Jurkat, Clone E6-1 (cell line): ENCODE data around the gene ICE1.
"Not testable (repeated sequence)": the region's sequence is repeated elsewhere in the genome, so short reads cannot be mapped to it uniquely, and the experiment has no call there.

Experiments used
- DNase-seq: peaks from one replicate; pipeline ENCODE4 v3.0.0-alpha.2; 2011; ENCODE audit warnings: low read depth, low spot score
- H3K4me3 ChIP-seq: 2 replicates; pipeline ENCODE4 v1.5.1; 2011; ENCODE audit warnings: mild to moderate bottlenecking, low read length, control low read depth, moderate library complexity

ICE1 gene

DNA sequence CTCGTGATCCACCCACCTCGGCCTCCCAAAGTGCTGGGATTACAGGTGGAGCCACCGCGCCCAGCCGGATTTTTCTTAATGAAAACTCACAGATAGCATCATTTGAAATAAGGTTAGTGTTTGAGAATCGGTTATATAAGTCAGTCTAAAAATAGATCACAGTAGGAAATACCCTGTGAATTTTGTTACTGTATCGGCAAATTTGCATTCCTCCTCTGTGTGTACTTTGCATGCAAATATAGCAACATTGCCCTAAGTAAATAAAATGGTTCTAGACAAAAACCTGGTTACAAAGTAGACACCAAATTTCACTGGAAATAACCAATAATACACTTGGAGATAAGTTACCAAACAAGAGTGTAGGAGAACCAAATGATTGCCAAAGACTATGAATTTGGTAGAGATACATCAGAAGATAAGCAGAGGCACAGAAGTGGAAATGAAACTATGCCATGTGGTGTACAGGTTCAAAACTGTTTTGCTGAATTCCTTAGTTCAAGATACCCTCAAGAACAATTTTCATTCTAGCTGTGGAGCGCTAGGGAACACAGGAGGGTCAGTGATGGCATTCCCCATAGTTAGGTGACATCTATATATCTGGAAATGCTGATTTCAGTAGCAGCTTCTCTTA is 58.1 kb downstream of the ICE1 start:
- DNase-seq, result no peak
- no peak overlapping the region for H3K4me3 ChIP-seq

DNA sequence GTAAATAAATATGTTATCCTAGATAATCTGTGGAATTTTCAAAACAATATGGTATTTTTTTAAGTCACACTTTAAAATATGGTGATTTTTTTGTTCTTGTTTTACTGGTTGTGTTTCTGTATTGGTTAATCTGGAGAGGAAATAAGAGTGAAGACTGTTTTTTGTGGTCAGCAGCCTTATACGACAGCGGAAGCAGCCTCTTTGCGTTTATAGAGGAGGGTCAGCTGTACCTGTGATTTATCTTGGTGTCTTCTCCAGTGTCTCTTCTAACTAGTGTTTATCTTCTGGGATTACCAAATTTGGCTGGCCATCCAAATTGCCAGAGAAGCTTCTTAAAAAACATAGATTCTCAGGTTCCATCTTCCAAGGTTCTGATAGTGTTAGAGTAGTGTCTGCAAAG is 58.7 kb downstream of the ICE1 start:
- DNase-seq, result no peak
- H3K4me3 ChIP-seq, result no peak overlapping the region

DNA sequence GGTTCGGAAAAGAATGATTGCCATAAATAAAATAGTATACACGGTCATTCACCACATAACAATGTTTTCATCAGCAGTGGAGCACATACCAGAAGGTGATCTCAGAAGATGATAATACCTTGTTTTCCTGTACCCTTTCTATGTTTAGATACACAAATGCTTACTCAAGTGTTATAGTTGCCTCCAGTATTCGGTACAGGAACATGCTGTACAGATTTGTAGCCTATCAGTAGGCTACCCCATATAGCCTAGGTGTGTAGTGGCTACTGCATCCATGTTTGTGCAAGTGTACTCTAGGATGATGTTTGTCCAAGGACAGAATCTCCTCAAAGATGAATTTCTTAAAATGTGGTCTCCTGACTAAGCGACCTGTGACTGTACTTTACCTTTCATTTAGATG is 59.2 kb downstream of the ICE1 start:
- H3K4me3 ChIP-seq, result no peak overlapping the region
- no peak for DNase-seq

DNA sequence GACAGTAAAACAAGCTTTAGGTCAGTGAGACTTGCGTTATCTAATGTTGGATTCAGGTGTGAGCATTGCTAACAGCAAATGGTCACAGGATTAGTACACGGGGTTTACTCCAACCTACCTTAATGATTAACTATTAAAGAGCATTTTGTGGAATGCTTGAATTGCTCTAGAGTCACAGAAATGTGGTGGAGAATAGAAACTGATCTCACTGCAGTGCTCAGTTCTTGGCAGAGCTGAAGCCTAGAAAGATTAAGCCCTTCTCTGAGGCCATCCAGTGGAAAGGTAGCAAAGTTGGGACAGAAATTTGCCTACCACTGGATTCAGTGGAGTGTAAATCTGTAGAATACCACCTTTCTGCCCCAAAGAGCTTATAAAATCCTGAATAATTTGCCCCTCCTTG is 60.9 kb downstream of the ICE1 start:
- DNase-seq, result no peak

DNA sequence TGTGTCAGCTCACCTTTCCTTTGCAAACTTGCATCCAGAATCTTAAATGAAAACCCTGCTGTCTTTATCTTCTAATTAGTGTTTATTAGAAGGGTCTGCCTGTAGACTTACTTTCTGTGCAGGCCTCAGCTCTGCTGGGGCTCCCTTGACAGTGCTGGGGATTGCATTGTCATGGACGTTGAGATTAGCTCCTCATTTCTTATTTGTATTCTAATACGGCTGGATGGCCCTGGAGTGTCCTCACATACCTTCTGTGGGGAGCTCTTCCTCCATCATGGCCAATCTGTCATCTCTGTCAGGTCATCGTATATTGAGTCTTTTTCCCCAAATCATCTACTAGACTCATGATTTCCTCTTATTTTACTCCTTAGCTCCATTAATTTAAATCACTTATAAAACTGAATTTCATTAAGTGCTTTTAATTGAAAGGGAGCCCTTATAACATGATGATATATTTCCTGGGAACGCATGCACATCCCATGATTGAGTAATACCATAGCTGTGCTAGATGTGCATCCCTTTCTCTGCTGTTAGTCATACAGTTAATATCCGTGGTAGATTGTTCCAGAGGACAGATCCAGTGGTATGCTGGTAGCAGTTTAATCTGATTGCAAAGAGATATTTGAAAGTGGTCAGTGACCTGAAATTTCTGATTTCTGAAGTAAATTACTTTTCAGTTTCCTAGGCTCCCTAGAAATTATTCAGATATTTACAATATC is 61.6 kb downstream of the ICE1 start:
- no peak for DNase-seq
- H3K4me3 ChIP-seq, result no peak overlapping the region

More for the DNA sequence above, 60.9 kb downstream of the ICE1 start:
- H3K4me3 ChIP-seq, result no peak overlapping the region

- no peak for DNase-seq
- no peak overlapping the region for H3K4me3 ChIP-seq
Measured at GRCh38 chr5:5486122-5486521, 63.6 kb downstream of the ICE1 start.

GRCh38 chr5:5487585-5488360 is 65.3 kb downstream of the ICE1 start:
- DNase-seq, result no peak

GRCh38 chr5:5490774-5491347 is 68.4 kb downstream of the ICE1 start:
- DNase-seq, result no peak
- H3K4me3 ChIP-seq, result no peak overlapping the region

More at GRCh38 chr5:5487585-5488360, 65.3 kb downstream of the ICE1 start:
- no peak overlapping the region for H3K4me3 ChIP-seq

- no peak overlapping the region for H3K4me3 ChIP-seq
- DNase-seq, result peak; percentile 60
Measured at GRCh38 chr5:5492087-5492933, 69.8 kb downstream of the ICE1 start.

GRCh38 chr5:5492934-5493271 is 70.4 kb downstream of the ICE1 start:
- DNase-seq, H3K4me3 ChIP-seq: not testable (repeated sequence)

- DNase-seq, result no peak
- H3K4me3 ChIP-seq, result no peak overlapping the region
Measured at GRCh38 chr5:5494489-5495402, 72.3 kb downstream of the ICE1 start.

DNA sequence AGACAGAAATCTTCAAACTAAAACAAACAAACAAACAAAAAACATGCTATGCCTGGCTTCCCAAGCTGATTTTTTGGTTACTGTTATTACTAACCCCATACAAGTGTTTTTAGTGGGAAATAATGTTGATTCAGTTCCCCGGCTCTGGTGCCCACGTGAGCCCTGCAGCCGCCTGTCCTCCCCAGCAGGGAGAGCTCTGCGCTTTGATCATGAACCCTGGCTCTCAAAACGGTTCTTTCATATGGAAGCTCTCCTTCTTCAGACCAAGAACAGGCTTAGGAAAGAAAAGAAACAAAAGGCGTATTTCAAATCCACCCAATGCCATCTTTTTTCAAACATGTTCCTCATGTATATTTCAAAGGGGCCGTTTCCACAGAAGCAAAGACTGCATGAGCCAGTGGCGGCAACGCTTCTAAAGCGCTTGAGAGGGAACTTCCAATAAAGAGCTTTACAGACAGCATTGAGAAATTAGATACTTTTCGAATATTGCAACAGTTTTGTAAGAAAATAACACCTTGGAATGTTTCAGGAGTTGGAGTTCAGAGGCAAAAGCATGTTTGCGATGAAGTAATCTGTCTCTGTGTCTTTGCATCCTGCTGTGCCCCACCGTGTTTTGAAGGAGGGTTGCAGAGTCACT is 74.8 kb downstream of the ICE1 start:
- no peak for DNase-seq
- H3K4me3 ChIP-seq, result no peak overlapping the region

- no peak for DNase-seq
- no peak overlapping the region for H3K4me3 ChIP-seq
Measured at GRCh38 chr5:5499442-5499841, 77.0 kb downstream of the ICE1 start.

DNA sequence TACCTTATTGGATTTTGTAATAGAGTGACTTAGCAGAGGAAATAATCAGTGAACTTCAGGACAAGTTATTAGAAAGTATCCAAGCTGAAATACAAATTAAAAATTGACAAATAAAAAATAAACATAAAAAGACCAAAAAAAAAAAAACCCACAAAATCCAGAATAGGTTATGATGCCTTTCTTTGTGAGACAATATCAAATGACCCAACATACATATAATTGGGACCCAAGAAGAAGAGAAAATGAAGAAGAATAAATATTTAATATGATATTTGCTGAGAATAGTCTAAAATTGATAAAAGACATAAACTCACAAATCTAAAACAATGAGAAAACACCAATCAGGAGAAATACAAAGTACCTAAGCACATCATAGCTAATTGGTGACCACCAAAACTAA is 81.8 kb downstream of the ICE1 start:
- DNase-seq, result no peak
- no peak overlapping the region for H3K4me3 ChIP-seq

- H3K4me3 ChIP-seq, result no peak overlapping the region
- no peak for DNase-seq
Measured at GRCh38 chr5:5505815-5506214, 83.3 kb downstream of the ICE1 start.

- no peak for DNase-seq
- H3K4me3 ChIP-seq, result no peak overlapping the region
Measured at GRCh38 chr5:5508391-5508790, 85.9 kb downstream of the ICE1 start.

GRCh38 chr5:5511904-5512416 is 89.5 kb downstream of the ICE1 start:
- no peak overlapping the region for H3K4me3 ChIP-seq
- no peak for DNase-seq

- DNase-seq, result no peak
- H3K4me3 ChIP-seq, result no peak overlapping the region
Measured at GRCh38 chr5:5512543-5512942, 90.1 kb downstream of the ICE1 start.
